Activated CD4-positive, alpha-beta T cell treated with anti-CD3 and anti-CD28 coated beads, Interleukin-2, Interleukin-6, amounts not matched to agents 100 ng/mL and 50 ng/mL, durations not matched to agents 16 hours and 8 hours (primary cell): Measurements from ENCODE around the gene PIK3C2G.

Source experiments
- DNase-seq: peaks from one replicate; pipeline ENCODE4 v3.0.0-alpha.2; 2020

PIK3C2G gene

DNA sequence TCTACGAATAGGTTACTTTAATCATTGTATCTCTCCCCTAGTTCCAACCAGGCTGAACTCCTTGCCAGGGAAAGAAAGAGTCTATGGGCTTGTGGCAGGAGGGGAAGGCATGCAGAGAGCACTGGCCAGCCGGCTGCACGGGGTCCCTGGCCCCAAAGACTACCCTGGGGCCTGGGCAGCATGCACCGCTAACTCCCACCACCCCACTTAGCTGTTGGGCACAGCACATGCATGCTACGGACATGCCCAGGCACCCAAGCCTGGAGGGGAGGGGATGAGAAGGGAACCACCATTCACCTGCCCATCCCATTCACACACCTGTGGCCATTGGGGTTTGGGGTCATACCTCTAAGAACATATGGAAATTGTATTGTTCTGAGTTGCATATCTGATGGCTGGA lies 94.1 kb downstream of the PIK3C2G start:
- DNase-seq: no peak

- no peak for DNase-seq
Measured at GRCh38 chr12:18358077-18358476, 96.8 kb downstream of the PIK3C2G start.

DNA sequence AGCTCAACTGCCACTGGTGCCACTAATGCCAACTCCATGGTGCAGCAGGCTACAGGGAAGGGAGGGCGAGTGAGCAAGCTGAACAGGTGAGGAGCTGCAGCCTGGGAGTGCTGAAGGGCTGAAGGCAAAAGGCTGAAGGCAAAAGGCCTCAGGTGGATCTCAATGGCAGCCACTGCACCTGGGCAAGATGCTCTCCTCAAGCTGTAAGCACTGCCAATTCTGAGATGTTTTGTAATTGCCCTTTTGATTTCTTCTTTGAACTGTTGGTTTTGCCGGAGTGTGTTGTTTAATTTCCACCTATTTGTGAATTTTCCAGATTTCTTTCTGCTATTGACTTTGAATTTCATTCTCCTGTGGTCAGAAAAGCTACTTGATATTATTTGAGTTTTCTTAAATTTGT lies 97.6 kb downstream of the PIK3C2G start:
- no peak for DNase-seq

- DNase-seq: no peak
Measured at GRCh38 chr12:18361433-18361832, 100.1 kb downstream of the PIK3C2G start.

- no peak for DNase-seq
Measured at GRCh38 chr12:18363321-18363720, 102.0 kb downstream of the PIK3C2G start.

GRCh38 chr12:18368594-18368993 lies 107.3 kb downstream of the PIK3C2G start:
- DNase-seq: no peak

- no peak for DNase-seq
Measured at GRCh38 chr12:18373181-18373580, 111.9 kb downstream of the PIK3C2G start.

DNA sequence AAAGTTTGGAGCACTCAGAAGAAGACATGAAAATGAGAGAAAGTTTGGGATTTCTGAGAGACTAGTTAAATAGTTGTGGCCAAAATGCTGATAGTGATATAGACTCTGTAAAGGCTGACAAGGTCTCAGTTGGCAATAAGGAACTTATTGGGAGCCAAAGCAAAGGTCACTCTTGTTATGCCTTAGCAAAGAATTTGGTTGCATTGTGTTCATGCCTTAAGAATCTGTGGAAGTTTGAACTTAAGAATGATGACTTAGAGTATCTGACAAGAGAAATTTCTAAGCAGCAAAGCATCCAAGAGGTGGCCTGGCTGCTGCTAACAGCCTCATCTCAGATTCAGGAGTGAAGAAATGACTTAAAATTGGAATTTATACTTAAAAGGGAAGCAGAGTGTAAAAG lies 113.8 kb downstream of the PIK3C2G start:
- no peak for DNase-seq

DNA sequence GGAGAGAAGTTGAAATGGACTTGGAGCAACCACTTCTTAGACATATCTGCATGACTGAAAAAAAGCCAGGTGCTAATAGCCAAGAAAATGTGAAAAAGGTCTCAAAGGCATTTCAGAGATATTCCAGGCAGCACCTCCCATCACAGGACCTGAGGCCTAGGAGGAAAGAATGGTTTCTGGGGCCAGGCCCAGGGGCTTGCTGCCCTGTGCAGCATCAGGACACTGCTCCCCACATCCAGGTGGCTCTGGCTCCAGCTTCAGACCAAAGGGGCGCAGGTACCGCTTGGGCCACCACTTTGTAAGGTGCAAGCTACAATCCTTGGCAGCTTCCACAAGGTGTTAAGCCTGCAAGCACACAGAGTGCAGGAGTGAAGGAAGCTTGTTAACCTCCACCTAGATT lies 114.3 kb downstream of the PIK3C2G start:
- DNase-seq: no peak

DNA sequence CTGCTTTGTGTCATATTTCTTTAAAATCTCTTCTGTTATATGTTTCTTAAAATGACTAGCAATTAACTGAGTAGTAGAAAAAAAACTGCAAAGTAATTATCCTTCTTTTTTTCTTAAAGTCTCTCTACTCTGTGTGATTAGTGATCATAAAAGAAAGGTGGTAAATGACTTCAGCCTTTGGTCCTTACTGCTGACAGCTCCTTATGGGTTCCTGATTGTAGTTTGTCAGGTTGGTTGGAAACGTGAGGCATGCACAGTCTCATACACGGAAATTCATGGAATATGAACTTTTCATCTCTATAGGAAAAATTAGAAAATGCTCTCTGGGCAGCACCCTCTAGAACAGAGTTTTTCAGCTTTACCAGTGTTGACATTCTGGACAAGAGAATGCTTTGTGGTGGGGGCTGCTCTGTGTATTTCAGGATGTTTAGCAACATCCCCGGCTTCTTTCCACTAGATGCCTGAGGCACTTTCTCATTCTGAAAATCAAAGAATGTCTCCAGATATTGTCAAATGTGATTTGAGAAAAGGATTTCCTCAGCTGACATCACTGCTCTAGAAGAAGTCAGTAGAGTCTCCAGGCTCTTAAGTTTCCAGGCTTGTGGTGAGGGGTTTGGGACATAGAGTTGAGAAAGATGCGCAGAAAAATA lies 121.0 kb downstream of the PIK3C2G start:
- DNase-seq: no peak

DNA sequence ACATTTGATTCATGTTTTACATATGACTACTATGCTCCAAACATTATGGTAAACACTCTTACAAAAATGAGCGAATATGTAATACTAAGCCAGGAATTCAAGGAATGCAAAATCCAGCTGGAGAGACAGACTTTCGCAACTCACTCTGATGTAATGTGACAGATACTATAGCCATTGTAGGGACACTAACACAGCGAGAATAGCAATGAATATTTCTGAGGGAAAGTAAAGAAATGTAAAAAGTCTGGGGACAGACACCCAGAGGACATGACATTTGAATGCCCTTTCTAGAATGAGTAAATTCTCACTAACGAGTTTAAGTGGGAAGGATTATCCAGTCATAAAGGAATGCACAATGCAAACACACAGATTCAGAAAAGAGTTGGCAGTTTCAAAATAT lies 121.9 kb downstream of the PIK3C2G start:
- no peak for DNase-seq

GRCh38 chr12:18387706-18388105 lies 126.4 kb downstream of the PIK3C2G start:
- no peak for DNase-seq

GRCh38 chr12:18389820-18390219 lies 128.5 kb downstream of the PIK3C2G start:
- DNase-seq: no peak

- DNase-seq: no peak
Measured at GRCh38 chr12:18391151-18391550, 129.8 kb downstream of the PIK3C2G start.

DNA sequence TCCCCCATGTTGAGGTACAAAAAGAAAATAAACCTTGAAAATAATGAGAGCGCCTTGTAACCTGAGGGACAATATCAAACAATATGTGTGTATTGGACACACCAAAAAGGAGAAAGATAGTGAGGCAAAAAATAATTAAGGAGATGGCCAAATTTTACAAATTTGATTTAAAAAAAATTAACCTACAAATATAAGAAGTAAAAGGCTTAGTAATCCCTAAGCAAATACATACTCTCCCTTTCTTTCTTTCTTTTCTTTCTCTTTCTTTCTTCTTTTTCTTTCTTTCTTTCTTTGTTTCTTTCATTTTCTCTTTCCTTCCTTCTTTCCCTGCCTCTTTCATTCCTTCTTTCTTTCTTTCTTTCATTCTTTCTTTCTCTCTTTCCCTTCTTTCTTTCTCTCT lies 133.4 kb downstream of the PIK3C2G start:
- DNase-seq: no peak

GRCh38 chr12:18400186-18400585 lies 138.9 kb downstream of the PIK3C2G start:
- DNase-seq: no peak

DNA sequence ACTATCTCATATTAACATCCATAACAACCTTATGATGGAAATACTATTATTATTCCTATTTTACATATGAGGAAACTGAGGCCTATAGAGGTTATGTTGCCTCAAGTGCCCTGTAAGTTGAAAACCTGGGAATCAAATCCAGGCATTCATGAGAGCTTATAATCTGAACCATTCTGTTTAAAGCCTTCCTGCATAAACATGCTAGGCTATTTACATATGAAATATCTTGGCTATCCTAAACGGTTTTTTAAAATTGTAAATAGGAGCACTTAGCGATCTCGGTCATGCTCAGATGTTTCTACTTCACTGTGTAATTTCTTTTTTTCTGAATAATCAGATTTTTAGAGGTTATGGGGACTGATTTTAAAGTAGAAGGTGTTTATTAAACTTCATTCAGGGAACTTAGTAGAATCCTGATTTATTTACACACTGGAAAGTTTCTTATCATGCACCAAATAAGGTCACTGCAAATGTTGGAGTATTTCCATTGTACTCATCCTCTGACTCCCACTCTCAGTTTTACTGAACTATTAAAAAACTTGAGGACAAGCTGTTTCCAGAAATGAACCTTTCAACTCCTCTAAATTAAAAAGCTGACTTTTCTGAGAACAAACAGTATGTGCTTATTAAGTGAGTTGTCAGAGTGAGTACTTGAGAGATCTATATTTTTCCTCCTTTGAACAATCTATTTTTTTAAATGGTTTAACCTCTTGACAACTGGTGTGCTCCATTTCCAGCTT lies 141.7 kb downstream of the PIK3C2G start:
- DNase-seq: no peak

- no peak for DNase-seq
Measured at GRCh38 chr12:18411453-18411852, 150.1 kb downstream of the PIK3C2G start.

- no peak for DNase-seq
Measured at GRCh38 chr12:18414671-18415070, 153.4 kb downstream of the PIK3C2G start.

- no peak for DNase-seq
Measured at GRCh38 chr12:18415227-18415626, 153.9 kb downstream of the PIK3C2G start.

GRCh38 chr12:18416412-18416811 lies 155.1 kb downstream of the PIK3C2G start:
- no peak for DNase-seq

DNA sequence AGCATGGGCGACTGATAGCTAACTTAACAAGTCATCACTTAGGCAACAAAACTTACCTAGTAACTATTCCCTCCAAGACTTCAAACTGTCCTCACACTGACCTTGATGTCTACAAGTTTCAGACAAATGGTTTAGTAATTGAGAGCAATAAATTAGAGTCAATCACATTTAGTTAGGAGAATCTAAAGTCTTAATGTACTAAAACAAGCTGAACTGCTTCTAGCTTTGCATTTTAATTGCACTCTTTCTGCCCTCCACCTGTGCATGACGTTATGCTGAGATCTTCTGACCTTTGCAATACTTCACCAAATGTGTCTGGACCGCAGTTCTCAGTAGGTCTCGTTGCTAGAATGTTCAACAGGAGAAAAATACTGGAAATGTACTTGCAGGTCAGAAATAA lies 158.0 kb downstream of the PIK3C2G start:
- no peak for DNase-seq

- no peak for DNase-seq
Measured at GRCh38 chr12:18421867-18422266, 160.5 kb downstream of the PIK3C2G start.

DNA sequence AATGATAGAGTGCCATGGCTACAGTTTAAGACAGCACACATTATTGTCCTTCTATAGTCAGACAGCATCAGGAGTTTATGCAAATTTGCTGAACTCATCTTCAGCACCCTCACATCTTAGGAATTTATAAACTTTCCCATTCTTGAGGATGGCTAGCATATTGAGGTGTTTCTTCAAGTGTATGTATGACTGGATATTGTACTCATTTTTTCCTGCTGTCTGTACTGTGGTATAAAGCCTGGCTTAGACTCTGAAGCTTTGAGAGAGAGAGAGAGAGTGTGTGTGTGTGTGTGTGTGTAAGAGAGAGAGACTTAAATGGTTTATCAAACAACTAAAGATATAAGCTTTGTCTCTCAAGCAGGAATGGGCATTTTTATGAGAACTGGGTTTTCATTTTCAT lies 161.6 kb downstream of the PIK3C2G start:
- DNase-seq: no peak

- no peak for DNase-seq
Measured at GRCh38 chr12:18424857-18425256, 163.5 kb downstream of the PIK3C2G start.
